ENCODE data around the gene NCR1.
"Not testable (repeated sequence)": the region's sequence is repeated elsewhere in the genome, so short reads cannot be mapped to it uniquely, and the experiment has no call there.

- TF ChIP-seq, protein P1, sequence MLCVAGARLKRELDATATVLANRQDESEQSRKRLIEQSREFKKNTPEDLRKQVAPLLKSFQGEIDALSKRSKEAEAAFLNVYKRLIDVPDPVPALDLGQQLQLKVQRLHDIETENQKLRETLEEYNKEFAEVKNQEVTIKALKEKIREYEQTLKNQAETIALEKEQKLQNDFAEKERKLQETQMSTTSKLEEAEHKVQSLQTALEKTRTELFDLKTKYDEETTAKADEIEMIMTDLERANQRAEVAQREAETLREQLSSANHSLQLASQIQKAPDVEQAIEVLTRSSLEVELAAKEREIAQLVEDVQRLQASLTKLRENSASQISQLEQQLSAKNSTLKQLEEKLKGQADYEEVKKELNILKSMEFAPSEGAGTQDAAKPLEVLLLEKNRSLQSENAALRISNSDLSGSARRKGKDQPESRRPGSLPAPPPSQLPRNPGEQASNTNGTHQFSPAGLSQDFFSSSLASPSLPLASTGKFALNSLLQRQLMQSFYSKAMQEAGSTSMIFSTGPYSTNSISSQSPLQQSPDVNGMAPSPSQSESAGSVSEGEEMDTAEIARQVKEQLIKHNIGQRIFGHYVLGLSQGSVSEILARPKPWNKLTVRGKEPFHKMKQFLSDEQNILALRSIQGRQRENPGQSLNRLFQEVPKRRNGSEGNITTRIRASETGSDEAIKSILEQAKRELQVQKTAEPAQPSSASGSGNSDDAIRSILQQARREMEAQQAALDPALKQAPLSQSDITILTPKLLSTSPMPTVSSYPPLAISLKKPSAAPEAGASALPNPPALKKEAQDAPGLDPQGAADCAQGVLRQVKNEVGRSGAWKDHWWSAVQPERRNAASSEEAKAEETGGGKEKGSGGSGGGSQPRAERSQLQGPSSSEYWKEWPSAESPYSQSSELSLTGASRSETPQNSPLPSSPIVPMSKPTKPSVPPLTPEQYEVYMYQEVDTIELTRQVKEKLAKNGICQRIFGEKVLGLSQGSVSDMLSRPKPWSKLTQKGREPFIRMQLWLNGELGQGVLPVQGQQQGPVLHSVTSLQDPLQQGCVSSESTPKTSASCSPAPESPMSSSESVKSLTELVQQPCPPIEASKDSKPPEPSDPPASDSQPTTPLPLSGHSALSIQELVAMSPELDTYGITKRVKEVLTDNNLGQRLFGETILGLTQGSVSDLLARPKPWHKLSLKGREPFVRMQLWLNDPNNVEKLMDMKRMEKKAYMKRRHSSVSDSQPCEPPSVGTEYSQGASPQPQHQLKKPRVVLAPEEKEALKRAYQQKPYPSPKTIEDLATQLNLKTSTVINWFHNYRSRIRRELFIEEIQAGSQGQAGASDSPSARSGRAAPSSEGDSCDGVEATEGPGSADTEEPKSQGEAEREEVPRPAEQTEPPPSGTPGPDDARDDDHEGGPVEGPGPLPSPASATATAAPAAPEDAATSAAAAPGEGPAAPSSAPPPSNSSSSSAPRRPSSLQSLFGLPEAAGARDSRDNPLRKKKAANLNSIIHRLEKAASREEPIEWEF (IDR thresholded peaks at IDR 0.05; ENCODE audit: insufficient replicate concordance, low read depth, low read length) = not testable (repeated sequence)
- TF ChIP-seq POLR2A (IDR thresholded peaks at IDR 0.05; ENCODE audit: low read depth, low read length); EP300 (IDR thresholded peaks at IDR 0.05; ENCODE audit: borderline replicate concordance in 1 of 2, control insufficient read depth in 1 of 2, low read depth in 2 of 2, low read length in 2 of 2); POLR2AphosphoS5 (IDR thresholded peaks at IDR 0.05; ENCODE audit: low read length): not testable (repeated sequence)
- TF ChIP-seq, protein P2, sequence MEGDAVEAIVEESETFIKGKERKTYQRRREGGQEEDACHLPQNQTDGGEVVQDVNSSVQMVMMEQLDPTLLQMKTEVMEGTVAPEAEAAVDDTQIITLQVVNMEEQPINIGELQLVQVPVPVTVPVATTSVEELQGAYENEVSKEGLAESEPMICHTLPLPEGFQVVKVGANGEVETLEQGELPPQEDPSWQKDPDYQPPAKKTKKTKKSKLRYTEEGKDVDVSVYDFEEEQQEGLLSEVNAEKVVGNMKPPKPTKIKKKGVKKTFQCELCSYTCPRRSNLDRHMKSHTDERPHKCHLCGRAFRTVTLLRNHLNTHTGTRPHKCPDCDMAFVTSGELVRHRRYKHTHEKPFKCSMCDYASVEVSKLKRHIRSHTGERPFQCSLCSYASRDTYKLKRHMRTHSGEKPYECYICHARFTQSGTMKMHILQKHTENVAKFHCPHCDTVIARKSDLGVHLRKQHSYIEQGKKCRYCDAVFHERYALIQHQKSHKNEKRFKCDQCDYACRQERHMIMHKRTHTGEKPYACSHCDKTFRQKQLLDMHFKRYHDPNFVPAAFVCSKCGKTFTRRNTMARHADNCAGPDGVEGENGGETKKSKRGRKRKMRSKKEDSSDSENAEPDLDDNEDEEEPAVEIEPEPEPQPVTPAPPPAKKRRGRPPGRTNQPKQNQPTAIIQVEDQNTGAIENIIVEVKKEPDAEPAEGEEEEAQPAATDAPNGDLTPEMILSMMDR (IDR thresholded peaks at IDR 0.05 in 2 of 3, conservative IDR thresholded peaks at IDR 0.05 in 1 of 3; ENCODE audit: control insufficient read depth in 2 of 3, extremely low read depth in 1 of 3, insufficient read depth in 1 of 3, low read depth in 3 of 3, low read length in 3 of 3) = not testable (repeated sequence)
- TF ChIP-seq, protein P3, sequence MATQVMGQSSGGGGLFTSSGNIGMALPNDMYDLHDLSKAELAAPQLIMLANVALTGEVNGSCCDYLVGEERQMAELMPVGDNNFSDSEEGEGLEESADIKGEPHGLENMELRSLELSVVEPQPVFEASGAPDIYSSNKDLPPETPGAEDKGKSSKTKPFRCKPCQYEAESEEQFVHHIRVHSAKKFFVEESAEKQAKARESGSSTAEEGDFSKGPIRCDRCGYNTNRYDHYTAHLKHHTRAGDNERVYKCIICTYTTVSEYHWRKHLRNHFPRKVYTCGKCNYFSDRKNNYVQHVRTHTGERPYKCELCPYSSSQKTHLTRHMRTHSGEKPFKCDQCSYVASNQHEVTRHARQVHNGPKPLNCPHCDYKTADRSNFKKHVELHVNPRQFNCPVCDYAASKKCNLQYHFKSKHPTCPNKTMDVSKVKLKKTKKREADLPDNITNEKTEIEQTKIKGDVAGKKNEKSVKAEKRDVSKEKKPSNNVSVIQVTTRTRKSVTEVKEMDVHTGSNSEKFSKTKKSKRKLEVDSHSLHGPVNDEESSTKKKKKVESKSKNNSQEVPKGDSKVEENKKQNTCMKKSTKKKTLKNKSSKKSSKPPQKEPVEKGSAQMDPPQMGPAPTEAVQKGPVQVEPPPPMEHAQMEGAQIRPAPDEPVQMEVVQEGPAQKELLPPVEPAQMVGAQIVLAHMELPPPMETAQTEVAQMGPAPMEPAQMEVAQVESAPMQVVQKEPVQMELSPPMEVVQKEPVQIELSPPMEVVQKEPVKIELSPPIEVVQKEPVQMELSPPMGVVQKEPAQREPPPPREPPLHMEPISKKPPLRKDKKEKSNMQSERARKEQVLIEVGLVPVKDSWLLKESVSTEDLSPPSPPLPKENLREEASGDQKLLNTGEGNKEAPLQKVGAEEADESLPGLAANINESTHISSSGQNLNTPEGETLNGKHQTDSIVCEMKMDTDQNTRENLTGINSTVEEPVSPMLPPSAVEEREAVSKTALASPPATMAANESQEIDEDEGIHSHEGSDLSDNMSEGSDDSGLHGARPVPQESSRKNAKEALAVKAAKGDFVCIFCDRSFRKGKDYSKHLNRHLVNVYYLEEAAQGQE (IDR thresholded peaks at IDR 0.05; ENCODE audit: low read depth, low read length) = not testable (repeated sequence)
These were observed 46.5 kb upstream of the NCR1 start for GRCh38 chr19:54859421-54859820.
